HG03378 (cell line): ENCODE results near the gene LSS.
"Not testable (repeated sequence)": the region's sequence is repeated elsewhere in the genome, so short reads cannot be mapped to it uniquely, and the experiment has no call there.

ENCODE experiments used
- ATAC-seq: cut with Tn5 transposase; IDR thresholded peaks from one replicate; pipeline ENCODE4 v1.9.1; 2021; ENCODE audit warnings: mild to moderate bottlenecking, moderate library complexity; ENCODE audit not compliant: unreplicated experiment

Gene LSS

DNA sequence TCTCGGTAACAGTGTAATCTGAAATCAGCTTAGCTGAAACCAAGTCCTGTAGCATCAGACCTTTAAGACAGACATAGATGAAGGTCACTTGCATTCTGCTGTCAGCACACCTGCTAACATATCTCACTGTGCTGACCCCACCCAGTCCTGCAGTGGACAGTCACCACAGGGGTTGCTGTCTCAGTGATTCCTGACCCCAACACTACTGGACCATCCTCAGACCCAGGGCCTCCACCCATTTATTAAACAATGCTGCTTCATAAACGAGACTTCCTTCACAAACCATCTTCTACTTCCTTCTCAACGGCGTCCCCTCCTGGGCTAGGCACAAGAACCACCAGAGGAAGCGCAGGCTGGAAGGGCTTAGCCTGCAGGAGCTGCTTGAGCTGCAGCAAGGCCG is 17.8 kb upstream of the LSS start:
- ATAC-seq = no peak

DNA sequence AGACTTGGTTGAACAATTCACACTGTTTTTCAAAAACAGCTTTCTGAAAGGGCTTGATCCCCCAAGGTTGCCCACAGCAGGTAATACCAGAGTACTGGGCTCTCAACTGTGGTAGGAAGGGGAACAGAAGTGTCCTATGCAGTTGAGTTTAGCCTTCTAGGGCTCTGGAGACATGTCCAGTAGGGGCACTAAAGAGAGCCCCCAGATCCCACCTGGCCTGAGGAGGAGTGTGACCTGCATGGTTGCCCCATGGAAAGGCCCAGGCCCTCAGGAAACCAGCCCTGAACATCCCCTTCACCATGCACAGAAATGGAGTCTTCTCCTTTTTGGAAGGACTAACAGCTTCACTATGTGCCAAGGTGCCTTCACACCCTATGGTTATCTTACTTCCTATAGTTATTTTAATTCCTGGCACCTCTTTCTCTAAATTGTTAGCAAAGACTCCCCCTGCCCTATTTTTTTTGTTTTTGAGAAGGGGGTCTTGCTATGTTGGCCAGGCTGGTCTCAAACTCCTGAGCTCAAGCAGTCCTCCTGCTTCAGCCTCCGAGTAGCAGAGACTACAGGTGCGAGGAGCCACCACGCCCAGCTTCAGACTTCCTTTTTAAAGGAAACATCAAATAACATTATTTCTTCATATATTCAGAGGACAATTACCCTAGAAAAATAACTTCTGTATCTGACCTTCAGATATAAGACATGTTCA is 16.8 kb upstream of the LSS start:
- ATAC-seq = no peak

DNA sequence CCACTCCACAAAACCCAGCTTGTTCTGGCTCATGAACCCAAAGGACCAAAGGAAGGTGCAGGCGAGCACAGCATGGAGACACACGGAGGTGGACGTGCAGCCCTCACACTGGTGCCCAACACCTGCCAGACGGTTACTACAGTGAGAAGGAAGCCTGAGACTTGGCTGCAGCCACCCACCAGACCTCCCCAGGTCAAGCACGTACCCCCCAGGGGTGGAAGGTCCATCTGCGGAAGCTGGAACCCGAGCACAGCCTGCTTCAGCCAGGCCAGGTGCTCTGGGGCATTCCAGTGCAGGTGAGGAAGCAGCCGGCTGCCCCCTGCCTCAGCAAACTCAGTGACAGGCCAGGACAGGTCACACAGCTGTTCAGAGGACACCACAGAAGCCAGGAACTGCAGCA is 16.0 kb upstream of the LSS start:
- no peak for ATAC-seq

DNA sequence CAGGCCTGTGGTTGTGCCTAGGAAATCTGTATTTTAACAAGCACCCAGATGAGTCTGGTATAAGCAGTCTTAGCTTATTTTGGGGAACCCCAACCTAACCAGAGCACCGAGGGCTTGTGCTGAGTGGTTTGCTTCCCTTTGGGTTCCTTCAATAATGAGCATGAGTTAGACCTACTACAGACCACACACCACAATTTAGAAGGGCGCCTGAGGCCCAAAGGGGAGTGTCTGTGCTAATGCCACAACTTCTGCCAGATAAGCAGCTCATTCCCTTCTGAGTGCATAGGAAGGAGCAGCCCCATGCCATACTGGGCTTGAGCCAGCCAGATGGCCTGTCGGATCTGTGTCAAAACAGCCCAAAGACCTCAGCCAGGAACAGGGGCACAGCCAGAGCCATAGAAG is 15.4 kb upstream of the LSS start:
- no peak for ATAC-seq

DNA sequence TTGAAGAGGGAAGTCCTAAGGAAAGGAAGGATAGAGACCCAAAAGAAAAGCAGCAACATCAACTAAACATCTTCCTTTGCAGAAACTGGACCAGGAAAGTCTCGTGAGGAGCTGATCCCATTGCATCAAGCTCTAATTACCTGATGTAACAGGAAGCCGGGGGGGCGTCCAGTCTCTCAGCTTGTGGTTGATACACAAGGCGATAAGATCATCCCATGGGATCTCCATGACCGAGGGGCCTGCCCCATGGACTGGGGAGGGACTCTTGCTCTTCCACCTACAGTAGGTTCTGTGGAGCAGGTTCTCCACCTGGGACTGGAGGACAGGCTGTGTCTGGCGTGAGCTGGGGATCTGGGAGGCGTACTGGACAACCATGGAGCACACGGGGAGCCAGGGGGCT is 14.8 kb upstream of the LSS start:
- no peak for ATAC-seq

DNA sequence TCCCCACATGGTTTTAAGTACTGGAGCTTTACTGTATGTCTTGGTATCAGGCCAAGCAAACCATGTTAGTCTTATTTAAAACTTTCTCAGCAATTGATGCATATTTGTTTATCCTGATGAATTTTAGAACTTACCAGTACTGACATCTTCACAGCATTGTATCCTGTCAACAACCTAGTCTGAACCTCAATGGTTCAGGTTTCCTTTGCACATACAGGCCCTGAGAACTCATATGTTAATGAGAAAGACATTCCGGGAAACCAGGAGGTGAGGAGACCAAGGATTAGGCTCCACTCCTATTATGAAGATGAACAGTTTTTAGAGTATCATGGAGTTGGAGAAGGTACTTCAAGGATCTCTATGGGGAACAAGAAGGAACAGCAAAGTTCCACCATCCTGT is 13.0 kb upstream of the LSS start:
- ATAC-seq = not testable (repeated sequence)

DNA sequence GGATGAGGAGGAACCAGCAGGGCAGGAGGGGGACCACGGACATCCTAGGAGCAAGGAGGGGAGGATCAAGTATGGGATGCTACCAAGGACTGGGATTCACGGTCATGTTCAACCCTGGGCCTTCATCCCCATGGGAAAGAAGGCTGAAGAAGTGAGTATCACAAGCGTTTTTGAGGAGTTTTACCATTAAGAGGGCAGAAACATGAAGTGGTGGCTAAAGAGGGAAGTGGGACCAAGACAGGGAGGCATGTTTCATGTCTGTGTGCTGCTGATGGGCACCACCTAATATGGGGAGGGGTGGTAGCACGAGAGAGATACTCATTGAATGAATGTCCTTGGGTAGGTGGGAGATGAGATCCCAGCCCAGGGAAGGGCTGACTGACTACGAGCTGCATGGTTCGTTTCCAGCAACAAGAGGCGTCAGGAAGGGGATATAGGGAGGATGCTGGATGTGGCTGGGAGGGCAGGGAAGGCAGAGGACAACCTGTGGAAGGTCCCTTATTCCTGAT is 11.3 kb upstream of the LSS start:
- no peak for ATAC-seq

DNA sequence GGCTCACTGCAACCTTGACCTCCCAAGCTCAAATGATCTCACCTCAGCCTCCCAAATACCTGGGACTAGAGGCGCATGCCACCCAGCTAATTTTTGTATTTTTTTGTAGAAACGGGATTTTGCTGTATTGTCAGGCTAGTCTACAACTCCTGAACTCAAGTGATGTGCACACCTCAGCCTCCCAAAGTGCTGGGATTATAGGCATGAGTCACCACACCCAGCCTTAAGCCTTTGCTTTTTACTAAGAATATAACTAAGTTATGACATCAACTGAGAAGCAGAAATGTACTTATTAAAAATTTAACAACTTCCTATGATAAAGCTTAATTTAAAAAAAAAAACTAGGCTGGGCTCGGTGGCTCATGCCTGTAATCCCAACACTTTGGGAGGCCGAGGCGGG is 8.9 kb upstream of the LSS start:
- no peak for ATAC-seq

DNA sequence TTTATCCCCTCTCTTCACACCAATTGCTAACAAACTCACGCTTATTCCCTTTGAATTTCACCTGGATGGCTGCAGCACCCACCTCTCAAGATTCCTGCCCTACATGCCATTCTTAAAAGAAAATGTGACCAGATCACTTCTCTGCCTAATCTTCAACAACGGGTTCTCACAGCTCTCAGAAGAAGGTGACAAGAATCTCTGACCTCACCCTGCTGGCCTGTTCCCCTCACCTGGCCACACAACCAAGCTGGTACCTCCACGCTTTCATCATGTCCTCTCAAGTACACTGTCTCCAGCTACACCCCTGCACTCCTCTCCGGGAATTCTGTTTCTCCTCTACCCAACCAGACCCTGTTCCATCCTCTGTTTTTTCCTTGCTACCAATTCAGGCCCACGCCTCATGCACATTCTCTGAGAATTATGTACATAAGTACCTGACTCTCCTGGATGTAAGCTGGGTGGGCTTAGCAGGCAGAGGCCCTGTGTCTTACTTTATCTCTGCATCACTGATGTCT is 5.9 kb upstream of the LSS start:
- no peak for ATAC-seq

DNA sequence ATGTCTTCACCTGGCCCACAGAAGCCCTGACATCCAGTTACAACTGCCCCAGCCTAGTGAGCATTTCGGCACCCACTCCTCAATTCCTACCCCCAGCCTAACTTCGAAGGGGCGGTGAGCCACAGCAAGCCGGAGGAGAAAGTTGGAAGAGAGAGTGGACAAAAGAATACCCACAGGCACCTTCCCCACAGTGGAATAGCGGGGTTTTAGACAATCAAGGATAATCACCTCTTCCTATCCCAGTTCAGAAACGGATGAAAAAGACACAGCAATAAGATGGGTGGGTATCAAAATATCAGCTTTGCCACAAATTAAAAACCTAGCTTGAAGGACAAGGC is 1.3 kb upstream of the LSS start:
- no peak for ATAC-seq

DNA sequence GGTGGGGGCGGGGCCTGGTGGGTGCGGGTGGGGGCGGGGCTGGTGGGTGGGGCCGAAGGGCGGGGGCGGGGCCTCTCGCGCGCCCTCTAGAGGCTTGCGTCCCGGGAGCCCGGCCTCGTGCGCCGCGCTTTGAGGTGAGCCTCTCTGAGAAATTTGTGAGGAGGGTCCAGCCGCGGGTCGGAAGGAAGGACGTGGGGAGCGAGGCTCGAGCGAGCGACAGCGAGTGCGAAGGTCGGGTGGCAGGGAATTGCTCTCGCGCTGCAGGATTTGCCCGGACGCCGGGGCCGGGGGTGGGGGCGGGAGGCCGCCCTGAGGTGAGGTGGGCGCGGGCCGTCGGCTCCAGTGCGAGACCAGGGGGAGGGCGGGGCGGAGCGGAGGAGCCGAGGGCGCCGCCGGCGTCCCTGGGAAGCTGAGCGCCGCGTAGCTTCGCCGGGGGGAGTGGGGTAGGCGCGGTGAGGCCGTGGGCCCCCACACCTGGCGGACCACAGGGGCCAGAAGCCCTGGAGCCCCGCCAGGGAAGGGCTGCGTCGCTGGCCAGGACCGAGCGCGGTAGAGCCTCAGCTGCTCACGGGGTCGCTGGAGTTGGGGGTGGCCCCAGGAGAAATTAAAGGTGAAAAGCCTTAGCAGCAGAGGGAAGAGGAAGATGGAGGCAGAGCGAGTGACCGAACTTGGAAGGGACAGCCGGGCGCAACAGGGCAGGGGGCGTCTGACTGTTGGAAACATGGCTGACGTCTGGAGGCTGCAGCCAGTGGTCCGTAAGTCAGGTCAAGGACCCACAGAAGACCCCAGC is 754 bp upstream of the LSS start:
- no peak for ATAC-seq

DNA sequence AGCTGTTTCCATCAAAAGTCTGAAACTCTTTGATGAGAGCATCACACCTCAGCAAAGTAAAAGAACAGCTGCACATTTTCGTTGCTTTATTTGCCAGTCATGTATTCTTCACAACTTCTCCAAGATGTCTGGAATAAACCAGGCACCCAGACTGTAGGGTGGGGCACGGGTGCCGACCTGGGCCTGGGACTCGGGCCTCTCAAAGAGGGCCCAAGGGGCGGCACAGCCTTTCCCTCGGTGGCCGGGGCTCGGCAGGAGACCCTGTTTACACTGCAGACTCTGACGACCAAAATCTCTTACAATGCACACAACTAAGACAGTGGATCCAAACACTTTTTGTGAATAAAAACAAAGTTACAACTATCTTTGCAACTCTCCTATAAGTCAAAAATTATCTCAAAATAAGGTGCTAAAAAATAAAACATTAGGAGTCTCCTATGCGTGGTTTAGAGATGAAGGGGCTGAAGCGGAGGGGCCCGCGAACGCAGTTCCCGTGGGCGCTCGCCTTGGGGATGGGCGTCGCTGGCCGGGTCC is 696 bp downstream of the LSS start:
- no peak for ATAC-seq

DNA sequence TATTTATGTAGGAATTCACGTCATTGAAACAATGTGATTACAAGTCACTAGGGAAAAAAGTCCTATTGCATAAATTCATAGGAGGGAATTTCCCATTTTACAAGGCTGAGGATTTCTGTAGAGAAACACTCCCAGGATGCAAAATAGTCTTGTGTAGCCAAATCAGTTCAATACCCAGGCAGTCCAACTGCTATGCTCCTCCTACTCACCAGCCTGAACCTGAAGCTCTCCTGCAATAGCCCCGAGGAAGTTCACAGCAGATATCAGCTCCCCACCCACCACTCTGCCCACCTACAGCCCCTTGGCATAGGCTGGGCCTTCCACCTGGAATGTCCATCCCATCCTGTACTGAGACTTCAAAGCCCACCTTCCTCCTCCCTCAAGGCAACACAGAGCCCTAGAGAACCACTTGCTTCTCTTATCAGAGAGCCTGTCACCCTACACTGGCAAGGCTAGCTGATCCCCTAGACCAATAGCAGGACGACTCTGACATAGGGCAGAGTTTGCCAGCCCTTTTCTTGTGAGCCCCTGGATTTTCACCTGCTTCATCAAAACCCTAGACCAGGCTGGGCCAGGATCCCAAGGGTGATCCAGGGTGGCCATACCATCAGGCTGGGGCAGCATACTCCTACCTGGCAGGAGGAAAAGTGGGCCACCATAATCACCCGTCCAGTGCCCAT is 1.5 kb downstream of the LSS start:
- ATAC-seq = no peak

DNA sequence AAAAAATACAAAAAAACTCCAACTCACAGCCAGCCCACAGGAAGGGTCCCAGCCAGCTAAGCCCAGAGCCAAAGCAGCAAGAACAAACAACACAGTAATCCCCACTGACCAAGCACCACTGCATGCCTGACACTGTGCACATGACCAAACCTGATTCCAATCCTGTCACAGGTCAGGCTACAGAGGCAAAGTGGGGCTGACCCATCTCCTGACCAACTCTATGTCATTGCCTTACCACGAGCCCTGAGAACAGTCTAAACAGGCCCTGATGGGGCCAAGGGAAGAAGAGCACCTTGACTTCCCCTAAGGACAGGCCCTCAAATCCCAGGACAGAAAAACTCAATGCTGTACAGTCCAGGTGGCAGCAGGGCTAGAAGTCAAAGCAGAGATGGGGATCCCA is 2.4 kb downstream of the LSS start:
- ATAC-seq = no peak

DNA sequence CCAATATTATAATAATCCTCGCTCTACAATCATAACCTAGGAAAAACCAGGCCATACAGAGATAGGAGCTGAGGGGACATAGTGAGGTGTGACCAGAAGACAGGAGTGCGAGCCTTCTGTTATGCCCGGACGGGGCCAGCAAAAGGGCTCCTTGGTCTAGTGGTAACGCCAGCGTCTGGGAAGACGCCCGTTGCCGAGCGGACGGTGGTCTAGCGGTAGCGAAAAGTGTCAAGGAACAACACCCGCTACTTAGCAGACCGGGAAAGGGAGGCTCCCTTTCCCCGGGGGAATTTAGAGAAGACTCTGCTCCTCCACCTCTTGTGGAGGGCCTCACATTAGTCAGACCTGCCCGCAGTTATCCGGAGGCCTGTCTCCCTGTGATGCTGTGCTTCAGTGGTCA is 4.9 kb downstream of the LSS start:
- not testable (repeated sequence) for ATAC-seq

DNA sequence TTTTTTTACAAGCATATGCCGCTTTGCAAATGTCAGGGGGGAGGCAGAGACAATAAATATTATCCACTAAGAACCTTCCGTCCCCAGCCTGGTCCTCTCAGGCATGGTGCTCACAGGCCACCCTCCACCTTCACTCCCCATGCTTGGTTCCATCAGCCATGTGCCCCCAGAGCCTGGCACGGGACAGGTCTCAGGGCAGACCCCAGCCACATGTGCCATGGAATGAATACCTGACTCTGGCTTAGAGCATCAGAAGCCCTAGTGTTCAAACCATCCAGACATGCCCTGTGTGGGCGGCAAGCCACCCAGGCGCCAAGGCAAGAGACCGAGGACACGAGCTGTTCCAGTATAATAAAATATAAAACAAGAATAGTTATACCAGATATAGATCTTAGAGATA is 5.4 kb downstream of the LSS start:
- no peak for ATAC-seq

DNA sequence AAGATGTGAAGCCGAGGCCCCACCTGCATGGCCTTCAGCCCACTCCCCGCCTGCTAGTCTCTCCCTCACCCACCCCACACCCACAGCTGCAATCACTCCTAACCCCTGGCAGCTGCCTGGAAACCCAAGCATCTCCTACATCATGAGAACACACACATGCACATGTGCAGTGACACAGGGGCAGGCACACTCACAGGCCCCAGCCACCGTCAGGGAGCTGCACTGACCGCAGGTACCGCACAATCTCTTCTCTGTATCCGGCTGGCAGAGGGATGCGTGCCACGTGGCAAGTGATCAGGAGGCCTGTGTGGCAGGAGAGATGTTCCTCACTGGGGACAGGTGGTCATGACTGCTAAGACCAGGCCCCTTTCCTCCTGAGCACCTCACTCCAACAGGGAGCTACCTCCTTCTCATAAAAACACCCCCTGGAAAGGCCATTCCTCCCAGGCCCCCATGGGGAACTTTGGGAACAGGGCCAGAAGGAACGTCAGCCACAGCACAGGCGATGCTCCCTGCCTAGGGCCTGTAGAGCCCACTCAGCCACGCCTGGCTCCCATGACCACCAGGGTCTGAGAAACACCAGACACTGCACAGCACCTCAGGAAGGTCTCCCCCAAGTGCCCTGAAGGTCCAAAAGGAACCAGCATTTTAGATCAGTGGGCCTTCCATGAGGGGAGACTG is 6.0 kb downstream of the LSS start:
- ATAC-seq = no peak

DNA sequence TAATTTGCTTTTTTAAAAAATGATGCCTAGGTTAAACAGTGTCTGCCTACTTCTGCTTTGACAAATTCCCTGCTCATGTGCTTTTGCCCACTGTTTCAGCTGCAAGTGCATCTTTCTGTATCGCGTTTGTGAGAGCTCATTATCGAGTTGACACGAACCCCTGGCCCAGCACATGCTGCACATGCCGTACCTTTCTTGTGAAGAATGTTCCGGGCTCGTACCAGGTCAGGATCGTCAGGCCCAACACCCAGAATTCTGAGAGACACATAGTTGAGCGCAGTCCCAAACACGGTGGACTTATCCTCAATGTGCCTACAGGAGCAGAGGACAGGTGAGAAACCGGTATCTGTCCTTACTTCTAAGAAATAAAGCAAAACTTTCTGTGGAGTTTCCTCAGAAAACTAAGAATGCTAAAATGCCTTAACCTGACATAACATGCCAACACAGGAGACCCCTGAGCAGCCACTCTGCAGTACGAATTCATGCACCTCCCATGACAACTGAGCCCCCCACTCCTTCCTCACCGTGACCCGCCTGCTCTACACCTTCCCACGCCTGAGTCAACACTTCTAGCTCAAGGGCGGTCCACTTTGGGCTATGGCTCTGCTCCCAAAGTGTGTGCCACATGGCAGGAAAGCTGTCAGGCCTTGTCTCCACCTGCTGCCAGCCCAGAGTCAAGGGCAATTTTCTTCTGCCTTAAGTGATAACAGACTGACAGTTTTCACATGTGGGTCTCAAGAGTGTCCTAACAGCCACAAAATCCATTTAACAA is 6.7 kb downstream of the LSS start:
- ATAC-seq = no peak

DNA sequence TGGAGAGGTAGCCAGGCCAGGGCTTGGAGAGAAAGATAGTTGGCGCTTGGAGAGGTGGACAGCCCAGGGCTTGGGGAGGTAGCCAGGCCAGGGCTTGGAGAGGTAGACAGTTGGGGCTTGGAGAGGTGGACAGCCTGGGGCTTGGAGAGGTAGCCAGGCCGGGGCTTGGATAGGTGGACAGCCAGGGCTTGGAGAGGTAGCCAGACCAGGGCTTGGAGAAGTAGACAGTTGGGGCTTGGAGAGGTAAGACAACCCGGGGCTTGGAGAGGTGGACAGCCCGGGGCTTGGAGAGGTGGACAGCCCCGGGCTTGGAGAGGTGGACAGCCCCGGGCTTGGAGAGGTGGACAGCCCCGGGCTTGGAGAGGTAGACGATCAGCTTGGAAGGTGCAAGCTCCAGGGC is 7.7 kb downstream of the LSS start:
- no peak for ATAC-seq

DNA sequence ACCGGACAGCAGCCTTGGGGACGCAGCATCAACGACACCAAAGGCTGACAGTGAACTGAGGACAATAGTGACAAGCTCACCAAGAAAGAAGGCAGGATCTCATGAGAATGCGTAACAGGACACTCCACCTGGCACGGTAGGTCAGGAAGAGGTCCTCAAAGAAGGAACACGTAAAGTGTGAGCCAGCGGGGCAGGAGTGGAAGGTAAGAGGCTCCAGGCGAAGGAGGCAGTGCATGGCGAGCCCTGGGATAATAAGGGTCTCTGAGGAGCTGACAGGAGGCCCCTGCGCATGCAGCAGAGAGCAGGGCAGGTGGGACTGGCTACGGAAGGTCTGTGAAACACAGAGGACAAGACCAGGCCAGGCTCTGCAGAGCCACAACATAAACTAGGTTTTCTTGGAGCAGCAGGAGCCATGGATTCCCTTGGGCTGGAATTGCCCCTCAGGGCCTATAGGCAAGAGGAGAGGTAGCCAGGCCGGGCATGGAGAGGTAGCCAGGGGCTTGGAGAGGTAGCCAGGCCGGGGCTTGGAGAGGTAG is 8.2 kb downstream of the LSS start:
- no peak for ATAC-seq
